ENCODE measurements around the gene SPSB4. TPM values are rescaled to one million over a fixed set of nuclear protein-coding genes. Genes with fewer than 3 reads are reported as not detected.

SPSB4 gene
- total and polyA plus RNA-seq, 10 of the 15 experiments (the other 5 are each of a cell fraction or from before 2014, with no cell fraction given) = not detected

DNA sequence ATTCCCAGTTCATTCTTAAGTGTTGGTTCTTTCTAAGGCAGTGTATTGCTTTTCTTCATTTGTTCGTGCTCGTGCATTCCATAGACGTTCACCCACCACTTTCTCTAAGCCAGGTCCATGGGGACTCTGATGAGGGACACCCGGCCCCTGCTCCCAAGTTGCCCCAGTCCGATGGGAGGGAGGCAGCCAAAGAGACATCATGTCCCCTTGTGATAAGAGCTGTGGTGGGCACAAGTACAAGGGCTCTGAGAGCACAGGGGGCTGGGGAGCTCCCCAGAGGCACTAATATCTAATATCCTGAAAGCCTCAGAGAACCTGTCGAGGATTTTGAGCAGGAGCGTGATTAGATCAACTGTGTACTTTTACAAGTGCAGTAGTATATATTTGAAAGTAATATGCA lies 6.3 kb downstream of the SPSB4 start:
- H4K20me1 ChIP-seq (ENCODE audit: control insufficient read depth, insufficient read depth) = no peaks in the 10 kb centered on the region
- BruUV-seq (replicated peaks) = no TSS peak
- H3K4me3 ChIP-seq = no peak overlapping the region
- DNase-seq (ENCODE audit: low read depth, low spot score) (no peak), ATAC-seq (no peak), FAIRE-seq (no peak)
- no peaks in the 10 kb centered on the region for H3K36me3 ChIP-seq (ENCODE audit: control insufficient read depth in 2 of 2, insufficient read depth in 2 of 2, low read length in 1 of 2)
- H3K9ac ChIP-seq (ENCODE audit: control insufficient read depth, insufficient read depth, low read length) = no peak overlapping the region
- H3K4me1 ChIP-seq (ENCODE audit: control insufficient read depth, insufficient read depth, low read length) = no peaks in the 10 kb centered on the region
- RAD21 ChIA-PET (ENCODE audit: unreplicated experiment) = interaction anchor here (0.9 kb wide), 1 partner anchor 134 kb away, joined by 3 read pairs; no protein-coding TSS in a partner anchor
- no peak overlapping the region for H3K4me2 ChIP-seq (ENCODE audit: control insufficient read depth, insufficient read depth)
- in situ Hi-C loops (cut with MboI) (no loop called here), intact Hi-C loops (cut with micrococcal nuclease; ENCODE audit: unreplicated experiment) (no loop called here)
- SMC1A ChIA-PET (ENCODE audit: uncharacterized antibody, unreplicated experiment) = interaction anchor here (1.0 kb wide), 1 partner anchor 9 kb away, joined by 3 read pairs; no protein-coding TSS in a partner anchor
- no peaks in the 10 kb centered on the region for H3K79me2 ChIP-seq (ENCODE audit: control insufficient read depth, insufficient read depth, low read length)
- 17% methylated on average over 7 of the region's 7 CpGs for WGBS (ENCODE audit: insufficient coverage, insufficient replicate concordance, low lambda C conversion rate, missing lambda C conversion rate)
- no peaks in the 10 kb centered on the region for H3K9me3 ChIP-seq (replicated peaks; ENCODE audit: control insufficient read depth, insufficient read depth, low read length)
- peaks cover 0 to 6% of the 10 kb centered on the region in 2 experiments; a peak in 2 of 4 replicates for H3K27me3 ChIP-seq (replicated peaks in 1 of 2; ENCODE audit: control insufficient read depth in 2 of 2, insufficient read depth in 2 of 2, low read length in 1 of 2)
- no peak overlapping the region for H3K27ac ChIP-seq (ENCODE audit: control insufficient read depth, insufficient read depth)
- POLR2A ChIA-PET = no interaction called here
- no peak overlapping the region for H2AFZ ChIP-seq (ENCODE audit: control insufficient read depth, low read depth, low read length)
- CTCF ChIA-PET = no interaction called here
- no peak for TF ChIP-seq MYB (IDR thresholded peaks at IDR 0.05; ENCODE audit: borderline replicate concordance, low read depth, low read length)
- TF ChIP-seq, protein P1, sequence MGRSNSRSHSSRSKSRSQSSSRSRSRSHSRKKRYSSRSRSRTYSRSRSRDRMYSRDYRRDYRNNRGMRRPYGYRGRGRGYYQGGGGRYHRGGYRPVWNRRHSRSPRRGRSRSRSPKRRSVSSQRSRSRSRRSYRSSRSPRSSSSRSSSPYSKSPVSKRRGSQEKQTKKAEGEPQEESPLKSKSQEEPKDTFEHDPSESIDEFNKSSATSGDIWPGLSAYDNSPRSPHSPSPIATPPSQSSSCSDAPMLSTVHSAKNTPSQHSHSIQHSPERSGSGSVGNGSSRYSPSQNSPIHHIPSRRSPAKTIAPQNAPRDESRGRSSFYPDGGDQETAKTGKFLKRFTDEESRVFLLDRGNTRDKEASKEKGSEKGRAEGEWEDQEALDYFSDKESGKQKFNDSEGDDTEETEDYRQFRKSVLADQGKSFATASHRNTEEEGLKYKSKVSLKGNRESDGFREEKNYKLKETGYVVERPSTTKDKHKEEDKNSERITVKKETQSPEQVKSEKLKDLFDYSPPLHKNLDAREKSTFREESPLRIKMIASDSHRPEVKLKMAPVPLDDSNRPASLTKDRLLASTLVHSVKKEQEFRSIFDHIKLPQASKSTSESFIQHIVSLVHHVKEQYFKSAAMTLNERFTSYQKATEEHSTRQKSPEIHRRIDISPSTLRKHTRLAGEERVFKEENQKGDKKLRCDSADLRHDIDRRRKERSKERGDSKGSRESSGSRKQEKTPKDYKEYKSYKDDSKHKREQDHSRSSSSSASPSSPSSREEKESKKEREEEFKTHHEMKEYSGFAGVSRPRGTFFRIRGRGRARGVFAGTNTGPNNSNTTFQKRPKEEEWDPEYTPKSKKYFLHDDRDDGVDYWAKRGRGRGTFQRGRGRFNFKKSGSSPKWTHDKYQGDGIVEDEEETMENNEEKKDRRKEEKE (IDR thresholded peaks at IDR 0.05) = no peak
- no peak for TF ChIP-seq HDAC6 (IDR thresholded peaks at IDR 0.05; ENCODE audit: unreplicated experiment)
- no peak for TF ChIP-seq PML (IDR thresholded peaks at IDR 0.05; ENCODE audit: low read length)
- no peak for TF ChIP-seq HDGF (IDR thresholded peaks at IDR 0.05)
- TF ChIP-seq, protein P2, sequence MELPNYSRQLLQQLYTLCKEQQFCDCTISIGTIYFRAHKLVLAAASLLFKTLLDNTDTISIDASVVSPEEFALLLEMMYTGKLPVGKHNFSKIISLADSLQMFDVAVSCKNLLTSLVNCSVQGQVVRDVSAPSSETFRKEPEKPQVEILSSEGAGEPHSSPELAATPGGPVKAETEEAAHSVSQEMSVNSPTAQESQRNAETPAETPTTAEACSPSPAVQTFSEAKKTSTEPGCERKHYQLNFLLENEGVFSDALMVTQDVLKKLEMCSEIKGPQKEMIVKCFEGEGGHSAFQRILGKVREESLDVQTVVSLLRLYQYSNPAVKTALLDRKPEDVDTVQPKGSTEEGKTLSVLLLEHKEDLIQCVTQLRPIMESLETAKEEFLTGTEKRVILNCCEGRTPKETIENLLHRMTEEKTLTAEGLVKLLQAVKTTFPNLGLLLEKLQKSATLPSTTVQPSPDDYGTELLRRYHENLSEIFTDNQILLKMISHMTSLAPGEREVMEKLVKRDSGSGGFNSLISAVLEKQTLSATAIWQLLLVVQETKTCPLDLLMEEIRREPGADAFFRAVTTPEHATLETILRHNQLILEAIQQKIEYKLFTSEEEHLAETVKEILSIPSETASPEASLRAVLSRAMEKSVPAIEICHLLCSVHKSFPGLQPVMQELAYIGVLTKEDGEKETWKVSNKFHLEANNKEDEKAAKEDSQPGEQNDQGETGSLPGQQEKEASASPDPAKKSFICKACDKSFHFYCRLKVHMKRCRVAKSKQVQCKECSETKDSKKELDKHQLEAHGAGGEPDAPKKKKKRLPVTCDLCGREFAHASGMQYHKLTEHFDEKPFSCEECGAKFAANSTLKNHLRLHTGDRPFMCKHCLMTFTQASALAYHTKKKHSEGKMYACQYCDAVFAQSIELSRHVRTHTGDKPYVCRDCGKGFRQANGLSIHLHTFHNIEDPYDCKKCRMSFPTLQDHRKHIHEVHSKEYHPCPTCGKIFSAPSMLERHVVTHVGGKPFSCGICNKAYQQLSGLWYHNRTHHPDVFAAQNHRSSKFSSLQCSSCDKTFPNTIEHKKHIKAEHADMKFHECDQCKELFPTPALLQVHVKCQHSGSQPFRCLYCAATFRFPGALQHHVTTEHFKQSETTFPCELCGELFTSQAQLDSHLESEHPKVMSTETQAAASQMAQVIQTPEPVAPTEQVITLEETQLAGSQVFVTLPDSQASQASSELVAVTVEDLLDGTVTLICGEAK (IDR thresholded peaks at IDR 0.05; ENCODE audit: borderline replicate concordance) = no peak
- TF ChIP-seq, protein P3, sequence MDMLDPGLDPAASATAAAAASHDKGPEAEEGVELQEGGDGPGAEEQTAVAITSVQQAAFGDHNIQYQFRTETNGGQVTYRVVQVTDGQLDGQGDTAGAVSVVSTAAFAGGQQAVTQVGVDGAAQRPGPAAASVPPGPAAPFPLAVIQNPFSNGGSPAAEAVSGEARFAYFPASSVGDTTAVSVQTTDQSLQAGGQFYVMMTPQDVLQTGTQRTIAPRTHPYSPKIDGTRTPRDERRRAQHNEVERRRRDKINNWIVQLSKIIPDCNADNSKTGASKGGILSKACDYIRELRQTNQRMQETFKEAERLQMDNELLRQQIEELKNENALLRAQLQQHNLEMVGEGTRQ (IDR thresholded peaks at IDR 0.05; ENCODE audit: borderline replicate concordance, low read depth, low read length) = no peak
- no peak for TF ChIP-seq NRF1 (conservative IDR thresholded peaks at IDR 0.05; ENCODE audit: low read depth, low read length)
- no peak for TF ChIP-seq DPF2 (IDR thresholded peaks at IDR 0.05)
- no peak for TF ChIP-seq WRNIP1 (IDR thresholded peaks at IDR 0.05; ENCODE audit: borderline replicate concordance, low read depth, low read length)
- TF ChIP-seq, protein P4, sequence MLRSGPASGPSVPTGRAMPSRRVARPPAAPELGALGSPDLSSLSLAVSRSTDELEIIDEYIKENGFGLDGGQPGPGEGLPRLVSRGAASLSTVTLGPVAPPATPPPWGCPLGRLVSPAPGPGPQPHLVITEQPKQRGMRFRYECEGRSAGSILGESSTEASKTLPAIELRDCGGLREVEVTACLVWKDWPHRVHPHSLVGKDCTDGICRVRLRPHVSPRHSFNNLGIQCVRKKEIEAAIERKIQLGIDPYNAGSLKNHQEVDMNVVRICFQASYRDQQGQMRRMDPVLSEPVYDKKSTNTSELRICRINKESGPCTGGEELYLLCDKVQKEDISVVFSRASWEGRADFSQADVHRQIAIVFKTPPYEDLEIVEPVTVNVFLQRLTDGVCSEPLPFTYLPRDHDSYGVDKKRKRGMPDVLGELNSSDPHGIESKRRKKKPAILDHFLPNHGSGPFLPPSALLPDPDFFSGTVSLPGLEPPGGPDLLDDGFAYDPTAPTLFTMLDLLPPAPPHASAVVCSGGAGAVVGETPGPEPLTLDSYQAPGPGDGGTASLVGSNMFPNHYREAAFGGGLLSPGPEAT (IDR thresholded peaks at IDR 0.05; ENCODE audit: low read depth) = no peak
- TF ChIP-seq NFIC (IDR thresholded peaks at IDR 0.05; ENCODE audit: low read depth, low read length) = no peak
- no peak for TF ChIP-seq CBX5 (IDR thresholded peaks at IDR 0.05; ENCODE audit: low read depth)

Data from GM12878 (cell line).